ENCODE measurements around the gene GTF2A2. TPM values are rescaled to one million over a fixed set of nuclear protein-coding genes. Genes with fewer than 3 reads are reported as not detected.
"Not testable (repeated sequence)": the region's sequence is repeated elsewhere in the genome, so short reads cannot be mapped to it uniquely, and the experiment has no call there.

The GTF2A2 gene
- total and polyA plus RNA-seq, 4 donors = 33.5 to 121 (median 67.4) TPM

GRCh38 chr15:59701880-59702279, 44.6 kb upstream of the GTF2A2 start:
- H3K27ac ChIP-seq (ENCODE audit: low read depth in 1 of 2, low read length in 1 of 2) = no peak overlapping the region
- no peak for ATAC-seq (ENCODE audit: insufficient read depth, low FRiP score)
- no peaks in the 10 kb centered on the region for H3K27me3 ChIP-seq (ENCODE audit: control insufficient read depth in 3 of 3, insufficient read depth in 3 of 3, low read length in 2 of 3)
- no peaks in the 10 kb centered on the region for H3K36me3 ChIP-seq (ENCODE audit: control insufficient read depth in 4 of 4, insufficient read depth in 4 of 4, low read length in 4 of 4)
- no peak for TF ChIP-seq CTCF (IDR thresholded peaks at IDR 0.05; ENCODE audit: control extremely low read depth, extremely low read depth)
- no peaks in the 10 kb centered on the region for H3K9me3 ChIP-seq (ENCODE audit: control insufficient read depth in 4 of 4, insufficient read depth in 3 of 4, low read length in 3 of 4)
- DNase-seq = no peak
- WGBS, 2 donors = 91% methylated on average over 4 of the region's 4 CpGs
- H3K9ac ChIP-seq (ENCODE audit: insufficient read depth in 1 of 2, low read length in 2 of 2) = no peak overlapping the region
- H3K4me3 ChIP-seq = no peak overlapping the region
- H3K4me1 ChIP-seq (ENCODE audit: control insufficient read depth in 5 of 5, insufficient read depth in 5 of 5, low read length in 5 of 5) = peaks cover 0 to 4% (median 0%) of the 10 kb centered on the region in 5 donors

- peaks cover 0 to 4% (median 0%) of the 10 kb centered on the region in 5 donors for H3K4me1 ChIP-seq (ENCODE audit: control insufficient read depth in 5 of 5, insufficient read depth in 5 of 5, low read length in 5 of 5)
- H3K36me3 ChIP-seq (ENCODE audit: control insufficient read depth in 4 of 4, insufficient read depth in 4 of 4, low read length in 4 of 4) = no peaks in the 10 kb centered on the region
- no peak overlapping the region for H3K27ac ChIP-seq (ENCODE audit: low read depth in 1 of 2, low read length in 1 of 2)
- TF ChIP-seq CTCF (IDR thresholded peaks at IDR 0.05; ENCODE audit: control extremely low read depth, extremely low read depth) = no peak
- no peak overlapping the region for H3K9ac ChIP-seq (ENCODE audit: insufficient read depth in 1 of 2, low read length in 2 of 2)
- H3K4me3 ChIP-seq = no peak overlapping the region
- ATAC-seq (ENCODE audit: insufficient read depth, low FRiP score) (no peak), DNase-seq (no peak)
- 53 to 81% methylated on average over 4 of the region's 4 CpGs for WGBS, 2 donors
- no peaks in the 10 kb centered on the region for H3K9me3 ChIP-seq (ENCODE audit: control insufficient read depth in 4 of 4, insufficient read depth in 3 of 4, low read length in 3 of 4)
- H3K27me3 ChIP-seq (ENCODE audit: control insufficient read depth in 3 of 3, insufficient read depth in 3 of 3, low read length in 2 of 3) = no peaks in the 10 kb centered on the region
Observed at GRCh38 chr15:59699810-59700431, 42.6 kb upstream of the GTF2A2 start.

GRCh38 chr15:59698065-59698464, 40.8 kb upstream of the GTF2A2 start:
- H3K9ac ChIP-seq (ENCODE audit: insufficient read depth in 1 of 2, low read length in 2 of 2); H3K27me3 ChIP-seq (ENCODE audit: control insufficient read depth in 3 of 3, insufficient read depth in 3 of 3, low read length in 2 of 3); H3K4me3 ChIP-seq; H3K27ac ChIP-seq (ENCODE audit: low read depth in 1 of 2, low read length in 1 of 2); H3K4me1 ChIP-seq (ENCODE audit: control insufficient read depth in 5 of 5, insufficient read depth in 5 of 5, low read length in 5 of 5); H3K36me3 ChIP-seq (ENCODE audit: control insufficient read depth in 4 of 4, insufficient read depth in 4 of 4, low read length in 4 of 4); H3K9me3 ChIP-seq (ENCODE audit: control insufficient read depth in 4 of 4, insufficient read depth in 3 of 4, low read length in 3 of 4); DNase-seq; ATAC-seq (ENCODE audit: insufficient read depth, low FRiP score): not testable (repeated sequence)
- 72 to 80% methylated on average over 4 of the region's 4 CpGs for WGBS, 2 donors

GRCh38 chr15:59696332-59696731, 39.0 kb upstream of the GTF2A2 start:
- 81 to 87% methylated on average over 4 of the region's 4 CpGs for WGBS, 2 donors
- Histone ChIP-seq H3K9me3 (ENCODE audit: control insufficient read depth in 4 of 4, insufficient read depth in 3 of 4, low read length in 3 of 4) (no peaks in the 10 kb centered on the region), H3K4me3 (no peak overlapping the region), H3K36me3 (ENCODE audit: control insufficient read depth in 4 of 4, insufficient read depth in 4 of 4, low read length in 4 of 4) (no peaks in the 10 kb centered on the region), H3K27ac (ENCODE audit: low read depth in 1 of 2, low read length in 1 of 2) (no peak overlapping the region), H3K4me1 (ENCODE audit: control insufficient read depth in 5 of 5, insufficient read depth in 5 of 5, low read length in 5 of 5) (peaks cover 0 to 4% (median 0%) of the 10 kb centered on the region in 5 donors), H3K27me3 (ENCODE audit: control insufficient read depth in 3 of 3, insufficient read depth in 3 of 3, low read length in 2 of 3) (no peaks in the 10 kb centered on the region), H3K9ac (ENCODE audit: insufficient read depth in 1 of 2, low read length in 2 of 2) (no peak overlapping the region)
- TF ChIP-seq CTCF (IDR thresholded peaks at IDR 0.05; ENCODE audit: control extremely low read depth, extremely low read depth) = no peak
- DNase-seq (peak in 2 of 3 donors; percentile 30 to 46), ATAC-seq (ENCODE audit: insufficient read depth, low FRiP score) (no peak)
